H1 (cell line): ENCODE results near the gene TUBA8. TPM values are rescaled to one million over a fixed set of nuclear protein-coding genes. Genes with fewer than 3 reads are reported as not detected.

ENCODE experiments used
- KDM4A ChIP-seq: IDR thresholded peaks from one replicate; pipeline ENCODE4 v1.7.1; 2012; ENCODE audit warnings: low read depth, mild to moderate bottlenecking, moderate library complexity, low read length, inconsistent platforms; ENCODE audit not compliant: severe bottlenecking
- POLR2AphosphoS5 ChIP-seq: IDR thresholded peaks from 2 replicates; pipeline ENCODE4 v1.6.1; 2011; ENCODE audit warnings: low read depth, low read length
- POU5F1 ChIP-seq: IDR thresholded peaks from 2 replicates; pipeline ENCODE4 v1.6.1; 2011; ENCODE audit warnings: low read depth, mild to moderate bottlenecking, low read length, moderate library complexity
- SIN3A ChIP-seq, 2 experiments: IDR thresholded peaks in 1 of 2; conservative IDR thresholded peaks in 1 of 2; 2 replicates each; pipeline ENCODE4 v1.6.1; 2011 to 2012; ENCODE audit warnings: low read length in 2 of 2, improper control_type of control experiment in 1 of 2, low read depth in 1 of 2, mild to moderate bottlenecking in 1 of 2
- SUZ12 ChIP-seq: fragments of 200-600 bp; sonication (generic); IDR thresholded peaks from 2 replicates; pipeline ENCODE4 v1.6.1; 2012; ENCODE audit warnings: mild to moderate bottlenecking, inconsistent platforms, low read length, moderate library complexity, mixed read lengths
- polyA plus RNA-seq, 7 experiments: library from polyadenylated mRNA; depleted of rRNA in 3 of 7; stranded (reverse) in 5 of 7; unstranded in 2 of 7; fragments of >200 nt in 5 of 7; fragments of 200-250 nt in 2 of 7; gene quantifications; 1 replicate in 5 of 7; 2 replicates in 1 of 7; 4 replicates in 1 of 7; pipeline versions ENCODE4 v1.2.1 to v1.2.3, GENCODE V29; 2011 to 2013; ENCODE audit warnings: missing spikeins in 2 of 7, mixed read lengths in 2 of 7
- total RNA-seq: library from RNA; stranded (reverse); fragmentation: NEBNext Ultra II Directional; extraction: Animal tissue kit (Norgen Biotek cat#: 25700); gene quantifications from 2 replicates; pipeline ENCODE4 v1.2.1, GENCODE V29; 2021
- TF ChIP-seq, protein P1 (sequence below): IDR thresholded peaks from 2 replicates; pipeline ENCODE4 v1.6.1; 2011; ENCODE audit warnings: low read depth, mild to moderate bottlenecking, low read length; ENCODE audit not compliant: insufficient read depth

TUBA8 gene
- total and polyA plus RNA-seq, 2 of the 8 experiments (the other 6 are each of a cell fraction or from before 2014, with no cell fraction given) = 1.0 to 4.0 TPM

DNA sequence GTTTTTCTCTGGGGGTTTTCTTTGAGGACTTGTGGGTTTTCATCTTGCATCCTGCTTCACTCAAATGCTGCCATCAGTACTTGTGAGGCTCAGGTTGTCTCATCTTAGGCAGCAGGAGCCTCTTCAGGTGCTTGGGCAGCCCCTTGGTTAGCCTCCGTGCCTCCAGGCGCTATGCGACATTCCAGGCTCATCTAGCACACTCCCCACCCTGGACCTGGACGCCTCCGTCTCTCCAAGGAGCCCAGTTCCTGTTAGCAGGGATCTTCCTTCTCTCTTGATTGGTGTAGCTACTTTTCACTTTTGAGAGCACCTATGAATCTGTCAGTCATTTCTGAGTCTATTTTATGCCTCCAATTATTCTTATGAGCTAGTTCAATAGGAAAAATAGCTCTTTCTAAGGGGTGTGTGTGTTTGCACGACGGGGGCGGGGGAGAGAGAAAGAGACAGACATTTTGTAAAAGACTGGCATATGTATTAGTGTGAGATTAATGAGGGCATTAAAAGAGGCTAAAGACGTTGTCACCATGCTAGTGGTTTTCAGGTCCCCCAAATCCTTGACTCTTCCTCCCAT, 7.8 kb downstream of the TUBA8 start (continued):
- TF ChIP-seq, protein P1, sequence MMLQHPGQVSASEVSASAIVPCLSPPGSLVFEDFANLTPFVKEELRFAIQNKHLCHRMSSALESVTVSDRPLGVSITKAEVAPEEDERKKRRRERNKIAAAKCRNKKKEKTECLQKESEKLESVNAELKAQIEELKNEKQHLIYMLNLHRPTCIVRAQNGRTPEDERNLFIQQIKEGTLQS = no peak
- no peak for TF ChIP-seq SUZ12
- no peak for TF ChIP-seq KDM4A
- TF ChIP-seq POLR2AphosphoS5 = no peak
- no peak for TF ChIP-seq SIN3A (conservative IDR thresholded peaks at IDR 0.05 in 1 of 2, IDR thresholded peaks at IDR 0.05 in 1 of 2; ENCODE audit: low read depth in 1 of 2, low read length in 2 of 2)
- TF ChIP-seq POU5F1 = no peak
